Keratinocyte (primary cell): Measurements from ENCODE around the gene PTPN12. TPM values are rescaled to one million over a fixed set of nuclear protein-coding genes. Genes with fewer than 3 reads are reported as not detected.
A peak's percentile ranks its signal among the peaks of the same experiment; 100 is the strongest.

Source experiments
- DNase-seq: peaks from one replicate; pipeline ENCODE4 v3.0.0-alpha.2; 2011; ENCODE audit warnings: low read depth, missing footprints, low spot score
- FAIRE-seq: peaks from 2 replicates; lab custom pipeline; 2011; peaks lifted over from hg19 to GRCh38; lab: Jason Lieb, UNC
- H2AFZ ChIP-seq: 2 replicates; pipeline ENCODE4 v1.6.0; 2012; ENCODE audit warnings: low read length, control low read depth, inconsistent platforms; ENCODE audit not compliant: control insufficient read depth
- H3K27ac ChIP-seq: 2 replicates; pipeline ENCODE4 v1.5.1; 2011; ENCODE audit warnings: low read length; ENCODE audit not compliant: control insufficient read depth, insufficient read depth
- H3K27me3 ChIP-seq: 3 replicates; pipeline ENCODE4 v1.6.0; 2011; ENCODE audit warnings: low read length; ENCODE audit not compliant: control insufficient read depth, insufficient read depth; ENCODE audit errors: extremely low read depth
- H3K36me3 ChIP-seq, 2 experiments: 2 replicates in 1 of 2; 3 replicates in 1 of 2; pipeline ENCODE4 v1.5.1; 2011; ENCODE audit warnings: low read length in 2 of 2, mild to moderate bottlenecking in 1 of 2; ENCODE audit not compliant: control insufficient read depth in 2 of 2, insufficient read depth in 2 of 2; ENCODE audit errors: extremely low read depth in 1 of 2
- H3K4me1 ChIP-seq: 3 replicates; pipeline ENCODE4 v1.5.1; 2011; ENCODE audit warnings: low read length; ENCODE audit not compliant: control insufficient read depth, insufficient read depth; ENCODE audit errors: extremely low read depth
- H3K4me2 ChIP-seq: 3 replicates; pipeline ENCODE4 v1.6.0; 2011; ENCODE audit warnings: low read depth, low read length; ENCODE audit not compliant: control insufficient read depth, insufficient read depth; ENCODE audit errors: extremely low read depth
- H3K4me3 ChIP-seq, 3 experiments: fragments of 200-600 bp in 1 of 3; sonication (generic) in 1 of 3; 2 replicates in 2 of 3; 3 replicates in 1 of 3; pipeline ENCODE4 v1.5.1; 2011 to 2016; ENCODE audit warnings: low read length in 3 of 3, mild to moderate bottlenecking in 3 of 3, control low read depth in 2 of 3, inconsistent platforms in 1 of 3, low read depth in 1 of 3, mixed read lengths in 1 of 3, mixed run types in 1 of 3, moderate library complexity in 1 of 3; ENCODE audit not compliant: control insufficient read depth in 2 of 3, insufficient read depth in 2 of 3; ENCODE audit errors: extremely low read depth in 1 of 3
- H3K79me2 ChIP-seq: 2 replicates; pipeline ENCODE4 v1.6.0; 2012; ENCODE audit warnings: low read length; ENCODE audit not compliant: control insufficient read depth, insufficient read depth
- H3K9ac ChIP-seq: 3 replicates; pipeline ENCODE4 v1.6.0; 2011; ENCODE audit warnings: low read length; ENCODE audit not compliant: control insufficient read depth, insufficient read depth; ENCODE audit errors: extremely low read depth
- H3K9me1 ChIP-seq: 3 replicates; pipeline ENCODE4 v1.6.0; 2011; ENCODE audit warnings: low read length; ENCODE audit not compliant: control insufficient read depth, insufficient read depth; ENCODE audit errors: extremely low read depth
- H3K9me3 ChIP-seq: 2 replicates; pipeline ENCODE4 v1.5.1; 2012; ENCODE audit warnings: low read depth, low read length; ENCODE audit not compliant: control insufficient read depth
- H4K20me1 ChIP-seq: 3 replicates; pipeline ENCODE4 v1.6.0; 2011; ENCODE audit warnings: low read length; ENCODE audit not compliant: control insufficient read depth, insufficient read depth; ENCODE audit errors: extremely low read depth
- EZH2 ChIP-seq: IDR thresholded peaks from one replicate; pipeline ENCODE4 v1.6.1; 2012; ENCODE audit warnings: inconsistent platforms, mild to moderate bottlenecking, low read length, moderate library complexity
- dilution Hi-C: fragments of 300-500 bp; cut with MboI; formaldehyde crosslinking; loops from one replicate; pipeline ENCODE4 v1.7.0; 2020; ENCODE audit warnings: low sequenced_read_pairs; ENCODE audit not compliant: extremely low pct_ligation_motif_present
- polyA plus RNA-seq, 5 experiments: library from polyadenylated mRNA; depleted of rRNA in 3 of 5; stranded (reverse) in 3 of 5; stranded (forward) in 1 of 5; unstranded in 1 of 5; fragments of >200 nt; gene quantifications; 1 replicate in 1 of 5; 2 replicates in 3 of 5; 3 replicates in 1 of 5; pipeline versions ENCODE4 v1.2.1 to v1.2.3, GENCODE V29; 2011 to 2012; ENCODE audit warnings: missing spikeins in 2 of 5, low read depth in 1 of 5, low replicate concordance in 1 of 5
- TF ChIP-seq, protein P1 (sequence below), 3 experiments: IDR thresholded peaks in 1 of 3; conservative IDR thresholded peaks in 1 of 3; optimal IDR thresholded peaks in 1 of 3; 2 replicates in 2 of 3; 3 replicates in 1 of 3; pipeline versions ENCODE3 to v1.5.1; 2011; ENCODE audit warnings: low read length in 3 of 3, mild to moderate bottlenecking in 3 of 3, moderate library complexity in 2 of 3, control low read depth in 1 of 3, inconsistent platforms in 1 of 3; ENCODE audit not compliant: insufficient read depth in 2 of 3; ENCODE audit errors: extremely low read depth in 1 of 3

Gene PTPN12
- polyA plus RNA-seq, 1 donor (not counting 4 experiments of a cell fraction or from before 2014, with no cell fraction given) = 61.1 TPM

DNA sequence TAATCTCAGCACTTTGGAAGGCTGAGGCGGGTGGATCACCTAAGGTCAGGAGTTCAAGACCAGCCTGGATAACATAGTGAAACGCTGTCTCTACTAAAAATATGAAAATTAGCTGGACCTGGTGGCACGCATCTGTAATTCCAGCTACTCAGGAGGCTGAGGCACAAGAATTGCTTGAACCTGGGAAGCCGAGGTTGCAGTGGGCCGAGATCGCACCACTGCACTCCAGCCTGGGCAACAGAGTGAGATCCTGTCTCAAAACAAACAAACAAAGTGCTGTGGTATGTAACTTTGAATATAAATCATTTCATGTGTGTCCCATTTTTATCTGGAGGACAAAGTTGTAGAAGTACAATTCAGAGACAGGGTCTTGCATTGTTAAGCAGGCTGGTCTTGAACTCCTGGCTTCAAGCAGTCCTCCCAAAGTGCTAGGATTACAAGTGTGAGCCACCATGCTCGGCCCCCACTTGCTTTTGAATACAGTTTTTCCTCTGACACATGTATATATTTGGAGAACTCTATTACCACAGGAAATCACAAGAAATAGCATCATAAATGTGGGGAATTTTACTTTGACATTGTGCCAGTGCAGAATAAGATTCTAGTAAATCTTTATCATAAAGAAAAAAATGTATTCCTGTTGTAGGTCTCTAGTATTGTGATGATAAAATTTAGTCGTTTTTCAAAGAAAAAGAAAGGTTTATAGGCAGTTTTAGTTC lies 32.6 kb downstream of the PTPN12 start:
- Histone ChIP-seq H3K4me2 (no peak overlapping the region), H3K9me3 (no peaks in the 10 kb centered on the region), H4K20me1 (peaks cover 9% of the 10 kb centered on the region), H3K36me3 (peaks cover 16 to 26% of the 10 kb centered on the region in 2 experiments), H3K27me3 (no peaks in the 10 kb centered on the region), H2AFZ (no peak overlapping the region), H3K4me3 (no peak overlapping the region), H3K27ac (no peak overlapping the region), H3K79me2 (peaks cover 85% of the 10 kb centered on the region), H3K9me1 (peaks cover 3% of the 10 kb centered on the region), H3K4me1 (peaks cover 22% of the 10 kb centered on the region), H3K9ac (no peak overlapping the region)
- FAIRE-seq (no peak), DNase-seq (no peak)
- TF ChIP-seq, protein P1, sequence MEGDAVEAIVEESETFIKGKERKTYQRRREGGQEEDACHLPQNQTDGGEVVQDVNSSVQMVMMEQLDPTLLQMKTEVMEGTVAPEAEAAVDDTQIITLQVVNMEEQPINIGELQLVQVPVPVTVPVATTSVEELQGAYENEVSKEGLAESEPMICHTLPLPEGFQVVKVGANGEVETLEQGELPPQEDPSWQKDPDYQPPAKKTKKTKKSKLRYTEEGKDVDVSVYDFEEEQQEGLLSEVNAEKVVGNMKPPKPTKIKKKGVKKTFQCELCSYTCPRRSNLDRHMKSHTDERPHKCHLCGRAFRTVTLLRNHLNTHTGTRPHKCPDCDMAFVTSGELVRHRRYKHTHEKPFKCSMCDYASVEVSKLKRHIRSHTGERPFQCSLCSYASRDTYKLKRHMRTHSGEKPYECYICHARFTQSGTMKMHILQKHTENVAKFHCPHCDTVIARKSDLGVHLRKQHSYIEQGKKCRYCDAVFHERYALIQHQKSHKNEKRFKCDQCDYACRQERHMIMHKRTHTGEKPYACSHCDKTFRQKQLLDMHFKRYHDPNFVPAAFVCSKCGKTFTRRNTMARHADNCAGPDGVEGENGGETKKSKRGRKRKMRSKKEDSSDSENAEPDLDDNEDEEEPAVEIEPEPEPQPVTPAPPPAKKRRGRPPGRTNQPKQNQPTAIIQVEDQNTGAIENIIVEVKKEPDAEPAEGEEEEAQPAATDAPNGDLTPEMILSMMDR (optimal IDR thresholded peaks at IDR 0.05 in 1 of 3, IDR thresholded peaks at IDR 0.05 in 1 of 3, conservative IDR thresholded peaks at IDR 0.05 in 1 of 3; ENCODE audit: extremely low read depth in 1 of 3, insufficient read depth in 2 of 3, low read length in 3 of 3) = no peak
- TF ChIP-seq EZH2 = no peak
- dilution Hi-C loops = no loop called here

DNA sequence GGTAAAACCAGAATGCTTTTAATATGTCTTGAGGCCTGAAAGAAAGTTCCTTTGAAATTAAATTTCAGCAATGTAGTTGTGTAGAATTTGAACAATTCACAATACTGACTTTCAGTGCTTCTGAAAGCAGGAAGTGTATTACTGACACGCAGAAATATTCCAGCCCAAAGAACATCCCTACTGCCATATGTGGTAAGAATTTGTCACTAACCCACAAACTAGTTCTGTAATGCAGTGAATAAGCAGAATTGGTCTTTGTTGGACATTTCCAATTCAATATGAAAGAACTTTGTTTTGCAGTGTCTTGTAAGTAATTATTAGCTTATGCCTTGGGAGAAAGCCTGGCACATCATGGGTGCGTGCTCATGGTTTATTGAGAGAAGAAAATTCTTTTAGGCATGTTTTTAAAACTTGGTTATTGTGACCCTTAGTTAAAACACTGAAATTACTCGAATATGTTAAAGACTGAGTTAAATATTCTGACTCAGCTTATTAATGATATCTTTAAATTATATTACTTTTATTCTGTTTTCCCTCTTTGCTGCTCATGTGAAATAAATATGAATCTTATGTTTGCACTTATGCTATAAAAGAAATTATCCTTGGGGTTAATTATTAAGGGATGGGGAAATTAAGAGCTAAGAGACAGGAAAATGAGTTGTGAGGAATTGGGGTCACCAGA lies 33.4 kb downstream of the PTPN12 start:
- H4K20me1 ChIP-seq = peaks cover 6% of the 10 kb centered on the region
- no peak for FAIRE-seq
- H2AFZ ChIP-seq = no peak overlapping the region
- no peak overlapping the region for H3K9ac ChIP-seq
- H3K4me1 ChIP-seq = peaks cover 18% of the 10 kb centered on the region
- H3K4me2 ChIP-seq = no peak overlapping the region
- no peak overlapping the region for H3K4me3 ChIP-seq
- DNase-seq = peak; percentile 15
- H3K27ac ChIP-seq = no peak overlapping the region
- TF ChIP-seq, protein P1 (optimal IDR thresholded peaks at IDR 0.05 in 1 of 3, IDR thresholded peaks at IDR 0.05 in 1 of 3, conservative IDR thresholded peaks at IDR 0.05 in 1 of 3; ENCODE audit: extremely low read depth in 1 of 3, insufficient read depth in 2 of 3, low read length in 3 of 3) = no peak
- TF ChIP-seq EZH2 = no peak
- H3K27me3 ChIP-seq = no peaks in the 10 kb centered on the region
- peaks cover 19 to 26% of the 10 kb centered on the region in 2 experiments for H3K36me3 ChIP-seq
- dilution Hi-C loops = no loop called here
- peaks cover 3% of the 10 kb centered on the region for H3K9me1 ChIP-seq
- H3K9me3 ChIP-seq = no peaks in the 10 kb centered on the region
- H3K79me2 ChIP-seq = peaks cover 82% of the 10 kb centered on the region
